Brain microvascular endothelial cell (primary cell): ENCODE data around the gene ING2.

ENCODE experiments used
- DNase-seq: peaks from one replicate; pipeline ENCODE4 v3.0.0-alpha.2; 2020
- H3K27ac ChIP-seq: fragments of 250-450 bp; sonication (Bioruptor Pico); 2 replicates; pipeline ENCODE4 v1.5.1; 2020; ENCODE audit warnings: mild to moderate bottlenecking, moderate library complexity
- H3K27me3 ChIP-seq: fragments of 250-450 bp; sonication (Bioruptor Pico); replicated peaks from 2 replicates; pipeline ENCODE4 v1.5.1; 2020; ENCODE audit warnings: mild to moderate bottlenecking
- H3K36me3 ChIP-seq: fragments of 250-450 bp; sonication (Bioruptor Pico); replicated peaks from 2 replicates; pipeline ENCODE4 v1.5.1; 2020; ENCODE audit warnings: mild to moderate bottlenecking
- H3K4me3 ChIP-seq: 2 replicates; pipeline ENCODE4 v1.5.1; 2011; ENCODE audit warnings: low read depth, mild to moderate bottlenecking, control low read depth, low read length, moderate library complexity
- CTCF ChIP-seq: IDR thresholded peaks from 2 replicates; pipeline ENCODE4 v1.5.1; 2011; ENCODE audit warnings: low read depth, mild to moderate bottlenecking, moderate library complexity, low read length, control low read depth, inconsistent platforms; ENCODE audit errors: missing control alignments
- in situ Hi-C: cut with HindIII; loops from 2 replicates; pipeline ENCODE4 v1.10.0; 2017; ENCODE audit warnings: low sequenced_read_pairs, low pct_ligation_motif_present

ING2 gene

GRCh38 chr4:183533698-183534097 lies 28.8 kb downstream of the ING2 start:
- Histone ChIP-seq H3K4me3 (no peak overlapping the region), H3K27me3 (no peaks in the 10 kb centered on the region), H3K27ac (no peak overlapping the region), H3K36me3 (no peaks in the 10 kb centered on the region)
- in situ Hi-C loops: no loop called here
- DNase-seq: no peak
- TF ChIP-seq CTCF: no peak

GRCh38 chr4:183540410-183541009 lies 35.7 kb downstream of the ING2 start:
- in situ Hi-C loops: no loop called here
- Histone ChIP-seq H3K27me3 (no peaks in the 10 kb centered on the region), H3K27ac (no peak overlapping the region), H3K36me3 (no peaks in the 10 kb centered on the region), H3K4me3 (no peak overlapping the region)
- TF ChIP-seq CTCF: no peak
- no peak for DNase-seq

GRCh38 chr4:183541010-183541751 lies 36.3 kb downstream of the ING2 start:
- in situ Hi-C loops: no loop called here
- no peaks in the 10 kb centered on the region for H3K36me3 ChIP-seq
- H3K27me3 ChIP-seq: no peaks in the 10 kb centered on the region
- H3K4me3 ChIP-seq: no peak overlapping the region
- DNase-seq: no peak
- H3K27ac ChIP-seq: no peak overlapping the region
- TF ChIP-seq CTCF: no peak

GRCh38 chr4:183541752-183542040 lies 36.8 kb downstream of the ING2 start:
- in situ Hi-C loops: no loop called here
- no peak for DNase-seq
- no peak overlapping the region for H3K4me3 ChIP-seq
- no peak overlapping the region for H3K27ac ChIP-seq
- TF ChIP-seq CTCF: no peak
- no peaks in the 10 kb centered on the region for H3K27me3 ChIP-seq
- H3K36me3 ChIP-seq: no peaks in the 10 kb centered on the region

GRCh38 chr4:183543435-183543834 lies 38.6 kb downstream of the ING2 start:
- no peaks in the 10 kb centered on the region for H3K36me3 ChIP-seq
- H3K27ac ChIP-seq: no peak overlapping the region

More at GRCh38 chr4:183543435-183543834, 38.6 kb downstream of the ING2 start:
- in situ Hi-C loops: no loop called here
- TF ChIP-seq CTCF: no peak
- no peak for DNase-seq
- H3K27me3 ChIP-seq: no peaks in the 10 kb centered on the region
- no peak overlapping the region for H3K4me3 ChIP-seq
